Muscle layer of duodenum (tissue), 2 donors: ENCODE data around the gene MRGPRX1.

ENCODE experiments used
- H3K27ac ChIP-seq: one replicate; pipeline ENCODE4 v1.7.0; 2013; ENCODE audit warnings: mild to moderate bottlenecking, low read length
- H3K27me3 ChIP-seq: one replicate; pipeline ENCODE4 v1.7.0; 2013; ENCODE audit warnings: low read depth, mild to moderate bottlenecking, control low read depth, low read length
- H3K36me3 ChIP-seq, 2 donors: one replicate each; pipeline ENCODE4 v1.7.0; 2013; ENCODE audit warnings: low read length in 2 of 2, control low read depth in 1 of 2, mild to moderate bottlenecking in 1 of 2; ENCODE audit not compliant: insufficient read depth in 2 of 2, control insufficient read depth in 1 of 2
- H3K4me1 ChIP-seq, 2 donors: one replicate each; pipeline ENCODE4 v1.7.0; 2013; ENCODE audit warnings: low read length in 2 of 2, mild to moderate bottlenecking in 2 of 2, control low read depth in 1 of 2, moderate library complexity in 1 of 2; ENCODE audit not compliant: insufficient read depth in 2 of 2, control insufficient read depth in 1 of 2
- H3K4me3 ChIP-seq, 2 donors: one replicate each; pipeline ENCODE4 v1.7.0; 2013; ENCODE audit warnings: low read length in 2 of 2, low read depth in 1 of 2, mild to moderate bottlenecking in 1 of 2
- H3K9me3 ChIP-seq, 2 donors: one replicate each; pipeline ENCODE4 v1.7.0; 2013; ENCODE audit warnings: low read length in 2 of 2, control low read depth in 1 of 2, mild to moderate bottlenecking in 1 of 2; ENCODE audit not compliant: control insufficient read depth in 1 of 2
- donor health status: healthy.

The MRGPRX1 gene

GRCh38 chr11:18939314-18939713 is at the start of gene MRGPRX1:
TSS of gene MRGPRX1 (minus strand) at chr11:18939414. CDS start at chr11:18934784, 4,630 bp downstream.
- no peaks in the 10 kb centered on the region for H3K36me3 ChIP-seq
- no peaks in the 10 kb centered on the region for H3K27me3 ChIP-seq
- no peaks in the 10 kb centered on the region for H3K4me1 ChIP-seq
- H3K27ac ChIP-seq, result no peak within 1 kb of the TSS
- no peak within 1 kb of the TSS for H3K4me3 ChIP-seq
- H3K9me3 ChIP-seq, result no peaks in the 10 kb centered on the region

GRCh38 chr11:18987454-18988231 is 48.4 kb upstream of the MRGPRX1 start:
- H3K4me3 ChIP-seq, result no peak overlapping the region

GRCh38 chr11:18986744-18987143 is 47.5 kb upstream of the MRGPRX1 start:
- no peak overlapping the region for H3K4me3 ChIP-seq

More at GRCh38 chr11:18987454-18988231, 48.4 kb upstream of the MRGPRX1 start:
- no peak overlapping the region for H3K27ac ChIP-seq
- H3K9me3 ChIP-seq, result no peaks in the 10 kb centered on the region
- H3K36me3 ChIP-seq, result no peaks in the 10 kb centered on the region
- no peaks in the 10 kb centered on the region for H3K4me1 ChIP-seq
- H3K27me3 ChIP-seq, result no peaks in the 10 kb centered on the region

GRCh38 chr11:18981897-18982296 is 42.7 kb upstream of the MRGPRX1 start:
- Histone ChIP-seq H3K27ac (no peak overlapping the region), H3K4me3 (no peak overlapping the region), H3K9me3 (no peaks in the 10 kb centered on the region), H3K4me1 (no peaks in the 10 kb centered on the region), H3K27me3 (no peaks in the 10 kb centered on the region), H3K36me3 (no peaks in the 10 kb centered on the region)

More at GRCh38 chr11:18986744-18987143, 47.5 kb upstream of the MRGPRX1 start:
- Histone ChIP-seq H3K27me3 (no peaks in the 10 kb centered on the region), H3K9me3 (no peaks in the 10 kb centered on the region), H3K36me3 (no peaks in the 10 kb centered on the region), H3K4me1 (no peaks in the 10 kb centered on the region), H3K27ac (no peak overlapping the region)

GRCh38 chr11:18974192-18974591 is 35.0 kb upstream of the MRGPRX1 start:
- H3K4me3 ChIP-seq, result no peak overlapping the region
- H3K27me3 ChIP-seq, result no peaks in the 10 kb centered on the region
- H3K27ac ChIP-seq, result no peak overlapping the region
- H3K36me3 ChIP-seq, result no peaks in the 10 kb centered on the region
- H3K9me3 ChIP-seq, result no peaks in the 10 kb centered on the region
- no peaks in the 10 kb centered on the region for H3K4me1 ChIP-seq

- Histone ChIP-seq H3K4me3 (no peak overlapping the region), H3K9me3 (no peaks in the 10 kb centered on the region), H3K4me1 (no peaks in the 10 kb centered on the region), H3K27ac (no peak overlapping the region), H3K36me3 (no peaks in the 10 kb centered on the region), H3K27me3 (no peaks in the 10 kb centered on the region)
Observed at GRCh38 chr11:18972336-18972735, 33.1 kb upstream of the MRGPRX1 start.

- H3K27ac ChIP-seq, result no peak overlapping the region
- no peaks in the 10 kb centered on the region for H3K4me1 ChIP-seq
- H3K9me3 ChIP-seq, result no peaks in the 10 kb centered on the region
- no peak overlapping the region for H3K4me3 ChIP-seq
- H3K36me3 ChIP-seq, result no peaks in the 10 kb centered on the region
- H3K27me3 ChIP-seq, result no peaks in the 10 kb centered on the region
Observed at GRCh38 chr11:18969720-18970119, 30.5 kb upstream of the MRGPRX1 start.

- H3K27me3 ChIP-seq, result no peaks in the 10 kb centered on the region
- no peak overlapping the region for H3K27ac ChIP-seq
- H3K36me3 ChIP-seq, result no peaks in the 10 kb centered on the region
- no peaks in the 10 kb centered on the region for H3K9me3 ChIP-seq
- no peaks in the 10 kb centered on the region for H3K4me1 ChIP-seq
- H3K4me3 ChIP-seq, result no peak overlapping the region
Observed at GRCh38 chr11:18958221-18958910, 19.2 kb upstream of the MRGPRX1 start.

GRCh38 chr11:18956630-18957029 is 17.4 kb upstream of the MRGPRX1 start:
- Histone ChIP-seq H3K27me3 (no peaks in the 10 kb centered on the region), H3K9me3 (no peaks in the 10 kb centered on the region), H3K4me1 (no peaks in the 10 kb centered on the region), H3K27ac (no peak overlapping the region), H3K36me3 (no peaks in the 10 kb centered on the region), H3K4me3 (no peak overlapping the region)

- H3K27me3 ChIP-seq, result no peaks in the 10 kb centered on the region
- H3K4me1 ChIP-seq, result no peaks in the 10 kb centered on the region
- no peak overlapping the region for H3K27ac ChIP-seq
- H3K4me3 ChIP-seq, result no peak overlapping the region
- H3K9me3 ChIP-seq, result no peaks in the 10 kb centered on the region
- no peaks in the 10 kb centered on the region for H3K36me3 ChIP-seq
Observed at GRCh38 chr11:18936002-18936673, 3.1 kb downstream of the MRGPRX1 start.

GRCh38 chr11:18934195-18934814 is 4.9 kb downstream of the MRGPRX1 start:
- Histone ChIP-seq H3K9me3 (no peaks in the 10 kb centered on the region), H3K4me3 (no peak overlapping the region), H3K27me3 (no peaks in the 10 kb centered on the region)

More at GRCh38 chr11:18934195-18934814, 4.9 kb downstream of the MRGPRX1 start:
- H3K36me3 ChIP-seq, result no peaks in the 10 kb centered on the region
- no peaks in the 10 kb centered on the region for H3K4me1 ChIP-seq
- no peak overlapping the region for H3K27ac ChIP-seq
